Astrocyte (in vitro differentiated cells and primary cell): ENCODE data around the gene ADGRB3. TPM values are rescaled to one million over a fixed set of nuclear protein-coding genes. Genes with fewer than 3 reads are reported as not detected.

Source experiments
- DNase-seq: peaks from one replicate; pipeline ENCODE4 v3.0.0-alpha.2; 2010; ENCODE audit warnings: low read depth
- FAIRE-seq: peaks from 2 replicates; lab custom pipeline; 2011; peaks lifted over from hg19 to GRCh38; lab: Jason Lieb, UNC
- H2AFZ ChIP-seq: 2 replicates; pipeline ENCODE4 v1.6.0; 2012; ENCODE audit warnings: low read depth, low read length, inconsistent platforms
- H3K27ac ChIP-seq: 2 replicates; pipeline ENCODE4 v1.5.1; 2011; ENCODE audit warnings: low read depth, low read length, inconsistent platforms
- H3K27me3 ChIP-seq: 2 replicates; pipeline ENCODE4 v1.6.0; 2011; ENCODE audit warnings: low read length, inconsistent platforms; ENCODE audit not compliant: insufficient read depth
- H3K36me3 ChIP-seq: 2 replicates; pipeline ENCODE4 v1.5.1; 2011; ENCODE audit warnings: low read length, inconsistent platforms; ENCODE audit not compliant: insufficient read depth
- H3K4me1 ChIP-seq: 2 replicates; pipeline ENCODE4 v1.5.1; 2011; ENCODE audit warnings: low read length, inconsistent platforms; ENCODE audit not compliant: insufficient read depth
- H3K4me2 ChIP-seq: 2 replicates; pipeline ENCODE4 v1.6.0; 2012; ENCODE audit warnings: low read length, inconsistent platforms
- H3K4me3 ChIP-seq: 2 replicates; pipeline ENCODE4 v1.5.1; 2011; ENCODE audit warnings: low read depth, mild to moderate bottlenecking, low read length, inconsistent platforms; ENCODE audit not compliant: insufficient read depth
- H3K79me2 ChIP-seq: 2 replicates; pipeline ENCODE4 v1.6.0; 2012; ENCODE audit warnings: mild to moderate bottlenecking, low read length, inconsistent platforms; ENCODE audit not compliant: insufficient read depth
- H3K9ac ChIP-seq: 2 replicates; pipeline ENCODE4 v1.6.0; 2012; ENCODE audit warnings: mild to moderate bottlenecking, low read length, inconsistent platforms
- H3K9me3 ChIP-seq: 2 replicates; pipeline ENCODE4 v1.5.1; 2012; ENCODE audit warnings: low read depth, mild to moderate bottlenecking, low read length, inconsistent platforms; ENCODE audit not compliant: insufficient read depth
- H4K20me1 ChIP-seq: 2 replicates; pipeline ENCODE4 v1.6.0; 2012; ENCODE audit warnings: low read length, inconsistent platforms; ENCODE audit not compliant: insufficient read depth
- H3K27ac Mint-ChIP-seq: one replicate; pipeline ENCODE4 v1.8.0; 2021; ENCODE audit warnings: mild to moderate bottlenecking, mixed read lengths; ENCODE audit not compliant: unreplicated experiment
- H3K27me3 Mint-ChIP-seq: one replicate; pipeline ENCODE4 v1.8.0; 2021; ENCODE audit warnings: low read depth, mixed read lengths; ENCODE audit not compliant: unreplicated experiment
- H3K36me3 Mint-ChIP-seq: one replicate; pipeline ENCODE4 v1.8.0; 2021; ENCODE audit warnings: low read depth, mixed read lengths; ENCODE audit not compliant: unreplicated experiment
- H3K4me1 Mint-ChIP-seq: one replicate; pipeline ENCODE4 v1.8.0; 2021; ENCODE audit warnings: low read depth, mixed read lengths; ENCODE audit not compliant: unreplicated experiment
- H3K4me3 Mint-ChIP-seq: one replicate; pipeline ENCODE4 v1.8.0; 2021; ENCODE audit warnings: mild to moderate bottlenecking, moderate library complexity, mixed read lengths; ENCODE audit not compliant: unreplicated experiment
- H3K9me3 Mint-ChIP-seq: one replicate; pipeline ENCODE4 v1.8.0; 2021; ENCODE audit warnings: mild to moderate bottlenecking, mixed read lengths; ENCODE audit not compliant: unreplicated experiment
- EZH2 ChIP-seq: IDR thresholded peaks from 2 replicates; pipeline ENCODE4 v1.6.1; 2012; ENCODE audit warnings: mild to moderate bottlenecking, low read length, inconsistent platforms; ENCODE audit not compliant: insufficient read depth
- total RNA-seq: library from RNA; stranded (reverse); gene quantifications from 2 replicates; pipeline ENCODE4 v1.2.1, GENCODE V29; 2021
- TF ChIP-seq, protein P1 (sequence below): IDR thresholded peaks from 2 replicates; pipeline ENCODE4 v1.5.1; 2011; ENCODE audit warnings: low read depth, mild to moderate bottlenecking, inconsistent platforms, low read length, moderate library complexity; ENCODE audit not compliant: insufficient read depth

Gene ADGRB3
- total RNA-seq, 1 donor from 2014 or later = 0.77 TPM

DNA sequence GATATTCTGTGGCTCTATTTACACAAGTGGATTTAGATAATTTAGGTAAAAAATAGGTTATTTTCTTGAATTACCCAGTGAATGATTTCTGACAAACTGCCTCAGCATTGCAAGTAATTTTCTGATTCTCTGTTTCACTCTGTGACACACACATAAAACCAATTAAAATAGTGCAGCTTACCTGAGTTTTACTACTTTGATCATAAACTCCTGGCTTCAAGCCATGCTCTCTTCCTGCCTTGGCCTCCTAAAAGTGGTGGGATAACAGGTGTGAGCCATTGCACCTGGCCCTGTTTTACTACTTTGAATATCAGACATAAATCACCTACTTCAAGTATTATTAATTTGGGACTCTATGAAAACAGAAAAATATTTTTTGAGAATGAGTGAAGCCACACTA lies 462.9 kb downstream of the ADGRB3 start:
- no peaks in the 10 kb centered on the region for H3K9me3 Mint-ChIP-seq
- H3K79me2 ChIP-seq = no peaks in the 10 kb centered on the region
- no peak overlapping the region for H2AFZ ChIP-seq
- FAIRE-seq (no peak), DNase-seq (no peak)
- H3K9me3 ChIP-seq = no peaks in the 10 kb centered on the region
- no peaks in the 10 kb centered on the region for H3K4me1 ChIP-seq
- H3K4me1 Mint-ChIP-seq = peaks cover 11% of the 10 kb centered on the region
- no peak overlapping the region for H3K27ac ChIP-seq
- no peaks in the 10 kb centered on the region for H3K36me3 ChIP-seq
- no peak overlapping the region for H3K4me3 Mint-ChIP-seq
- H3K27me3 ChIP-seq = no peaks in the 10 kb centered on the region
- no peak overlapping the region for H3K4me3 ChIP-seq
- no peaks in the 10 kb centered on the region for H4K20me1 ChIP-seq
- H3K9ac ChIP-seq = no peak overlapping the region
- no peak overlapping the region for H3K27ac Mint-ChIP-seq
- TF ChIP-seq, protein P1, sequence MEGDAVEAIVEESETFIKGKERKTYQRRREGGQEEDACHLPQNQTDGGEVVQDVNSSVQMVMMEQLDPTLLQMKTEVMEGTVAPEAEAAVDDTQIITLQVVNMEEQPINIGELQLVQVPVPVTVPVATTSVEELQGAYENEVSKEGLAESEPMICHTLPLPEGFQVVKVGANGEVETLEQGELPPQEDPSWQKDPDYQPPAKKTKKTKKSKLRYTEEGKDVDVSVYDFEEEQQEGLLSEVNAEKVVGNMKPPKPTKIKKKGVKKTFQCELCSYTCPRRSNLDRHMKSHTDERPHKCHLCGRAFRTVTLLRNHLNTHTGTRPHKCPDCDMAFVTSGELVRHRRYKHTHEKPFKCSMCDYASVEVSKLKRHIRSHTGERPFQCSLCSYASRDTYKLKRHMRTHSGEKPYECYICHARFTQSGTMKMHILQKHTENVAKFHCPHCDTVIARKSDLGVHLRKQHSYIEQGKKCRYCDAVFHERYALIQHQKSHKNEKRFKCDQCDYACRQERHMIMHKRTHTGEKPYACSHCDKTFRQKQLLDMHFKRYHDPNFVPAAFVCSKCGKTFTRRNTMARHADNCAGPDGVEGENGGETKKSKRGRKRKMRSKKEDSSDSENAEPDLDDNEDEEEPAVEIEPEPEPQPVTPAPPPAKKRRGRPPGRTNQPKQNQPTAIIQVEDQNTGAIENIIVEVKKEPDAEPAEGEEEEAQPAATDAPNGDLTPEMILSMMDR = no peak
- TF ChIP-seq EZH2 = no peak
- H3K36me3 Mint-ChIP-seq = no peaks in the 10 kb centered on the region
- no peaks in the 10 kb centered on the region for H3K27me3 Mint-ChIP-seq
- no peak overlapping the region for H3K4me2 ChIP-seq

DNA sequence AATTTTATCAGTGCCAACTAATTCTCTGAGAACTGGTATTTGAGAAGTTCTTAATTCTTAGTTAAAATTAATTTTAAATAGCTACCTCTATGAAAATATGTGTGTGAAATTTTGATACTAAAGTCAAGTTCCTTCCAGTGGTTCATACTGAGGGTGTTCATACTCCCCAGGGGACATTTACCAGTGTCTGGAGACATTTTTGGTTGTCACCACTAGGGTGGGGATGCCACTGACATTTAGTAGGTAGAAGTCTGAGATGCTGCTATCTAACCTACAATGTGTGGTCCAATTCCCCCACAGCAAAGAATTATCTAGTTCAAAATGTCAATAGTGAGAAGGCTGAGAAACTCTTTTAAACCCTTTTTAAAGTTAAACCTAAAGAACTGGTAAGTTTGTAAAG lies 463.8 kb downstream of the ADGRB3 start:
- Histone ChIP-seq H4K20me1 (no peaks in the 10 kb centered on the region), H3K4me2 (no peak overlapping the region), H3K9ac (no peak overlapping the region), H3K27me3 (no peaks in the 10 kb centered on the region), H3K4me3 (no peak overlapping the region), H3K9me3 (no peaks in the 10 kb centered on the region), H3K4me1 (no peaks in the 10 kb centered on the region), H2AFZ (no peak overlapping the region), H3K27ac (no peak overlapping the region), H3K79me2 (no peaks in the 10 kb centered on the region), H3K36me3 (no peaks in the 10 kb centered on the region)
- FAIRE-seq (no peak), DNase-seq (no peak)
- TF ChIP-seq, protein P1 = no peak
- no peak for TF ChIP-seq EZH2
- Mint-ChIP-seq H3K27me3 (no peaks in the 10 kb centered on the region), H3K4me3 (no peak overlapping the region), H3K27ac (no peak overlapping the region), H3K9me3 (no peaks in the 10 kb centered on the region), H3K4me1 (peaks cover 11% of the 10 kb centered on the region), H3K36me3 (no peaks in the 10 kb centered on the region)

DNA sequence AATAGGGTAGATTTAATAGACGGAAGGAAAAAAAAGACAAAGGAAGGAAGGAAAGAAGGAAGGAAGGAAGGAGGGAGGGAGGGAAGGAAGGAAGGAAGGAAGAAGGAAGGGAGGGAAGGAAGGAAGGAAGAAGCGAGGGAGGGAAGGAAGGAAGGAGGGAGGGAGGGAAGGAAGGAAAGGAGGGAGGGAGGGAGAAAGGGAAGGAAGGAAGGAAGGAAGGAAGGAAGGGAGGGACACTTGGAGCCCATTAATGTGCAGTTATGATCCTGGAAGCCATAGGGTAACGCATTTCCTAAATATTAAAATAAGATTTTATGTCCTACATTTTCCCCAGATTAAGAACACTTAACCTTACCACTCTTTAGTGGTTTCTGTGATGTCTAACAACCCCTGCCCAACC lies 465.7 kb downstream of the ADGRB3 start:
- Histone ChIP-seq H3K4me2 (no peak overlapping the region), H3K4me1 (no peaks in the 10 kb centered on the region), H4K20me1 (no peaks in the 10 kb centered on the region), H3K27me3 (no peaks in the 10 kb centered on the region), H3K4me3 (no peak overlapping the region), H3K9ac (no peak overlapping the region), H2AFZ (no peak overlapping the region), H3K79me2 (no peaks in the 10 kb centered on the region), H3K9me3 (no peaks in the 10 kb centered on the region), H3K27ac (no peak overlapping the region), H3K36me3 (no peaks in the 10 kb centered on the region)
- H3K36me3 Mint-ChIP-seq = no peaks in the 10 kb centered on the region
- H3K9me3 Mint-ChIP-seq = no peaks in the 10 kb centered on the region
- TF ChIP-seq, protein P1 = no peak
- TF ChIP-seq EZH2 = no peak
- no peak overlapping the region for H3K4me3 Mint-ChIP-seq
- no peak overlapping the region for H3K27ac Mint-ChIP-seq
- DNase-seq (no peak), FAIRE-seq (no peak)
- peaks cover 11% of the 10 kb centered on the region for H3K4me1 Mint-ChIP-seq
- H3K27me3 Mint-ChIP-seq = no peaks in the 10 kb centered on the region
